Stomach (tissue), 9 donors: ENCODE measurements around the gene RESF1. TPM values are rescaled to one million over a fixed set of nuclear protein-coding genes. Genes with fewer than 3 reads are reported as not detected.

Experiments used
- DNase-seq, 2 donors: peaks; one replicate each; pipeline versions ENCODE4 v3.0.0 to v3.0.0-alpha.2; 2013 to 2019
- H3K27ac ChIP-seq, 5 donors: fragments of 200-600 bp in 4 of 5; sonication (generic) in 4 of 5; one replicate each; pipeline ENCODE4 v1.5.1; 2013 to 2019; ENCODE audit warnings: mild to moderate bottlenecking in 1 of 5, moderate library complexity in 1 of 5
- H3K27me3 ChIP-seq, 3 donors: fragments of 200-600 bp; sonication (generic); one replicate each; pipeline ENCODE4 v1.5.1; 2017 to 2019; ENCODE audit warnings: mixed run types in 1 of 3
- H3K36me3 ChIP-seq, 4 donors: fragments of 200-600 bp; sonication (generic); 1 replicate in 3 of 4; 2 replicates in 1 of 4; pipeline ENCODE4 v1.5.1; 2016 to 2019
- H3K4me1 ChIP-seq, 4 donors: fragments of 200-600 bp; sonication (generic); one replicate each; pipeline ENCODE4 v1.5.1; 2016 to 2019
- H3K4me3 ChIP-seq, 4 donors: fragments of 200-600 bp; sonication (generic) in 3 of 4; one replicate each; pipeline ENCODE4 v1.5.1; 2016 to 2019; ENCODE audit warnings: mild to moderate bottlenecking in 1 of 4
- H3K9me3 ChIP-seq, 4 donors: fragments of 200-600 bp; sonication (generic); one replicate each; pipeline ENCODE4 v1.5.1; 2016 to 2019
- CTCF ChIP-seq, 7 experiments: fragments of 450-650 bp in 4 of 7; fragments of 200-600 bp in 3 of 7; sonication (generic) in 3 of 7; IDR thresholded peaks; one replicate each; pipeline ENCODE4 v1.5.1; 2016 to 2019; ENCODE audit warnings: antibody characterized with exemption in 7 of 7, control low read depth in 2 of 7, mild to moderate bottlenecking in 1 of 7
- EP300 ChIP-seq: sonication (generic); formaldehyde crosslinking; IDR thresholded peaks from one replicate; pipeline ENCODE4 v1.6.1; 2017; ENCODE audit warnings: antibody characterized with exemption
- POLR2A ChIP-seq, 4 donors: fragments of 450-650 bp; IDR thresholded peaks; one replicate each; pipeline ENCODE4 v1.6.1; 2016; ENCODE audit warnings: antibody characterized with exemption in 4 of 4, control low read depth in 2 of 4, mild to moderate bottlenecking in 1 of 4, moderate library complexity in 1 of 4
- POLR2AphosphoS5 ChIP-seq, 3 donors: sonication (generic); formaldehyde crosslinking; IDR thresholded peaks; one replicate each; pipeline ENCODE4 v1.6.1; 2016; ENCODE audit warnings: antibody characterized with exemption in 3 of 3
- WGBS, 5 donors: extraction: QIAGEN DNeasy Blood & Tissue Kit in 3 of 5; methylation state at CpG; one replicate each; pipeline versions ENCODE4 v1.1.5 to v1.1.7; 2013 to 2018; 5-methylcytosine and 5-hydroxymethylcytosine counted together
- intact Hi-C: fragments of 100-400 bp; cut with DNase I; formaldehyde crosslinking; loops from one replicate; pipeline ENCODE4 v1.15.1; 2023; ENCODE audit warnings: low total_unique reads
- polyA plus RNA-seq, 3 donors: library from polyadenylated mRNA; stranded (reverse); fragments of 200-250 nt; gene quantifications; one replicate each; pipeline ENCODE4 v1.2.3, GENCODE V29; 2013
- total RNA-seq, 5 donors: library from RNA; depleted of rRNA; stranded (reverse); fragments of >200 nt; gene quantifications; one replicate each; pipeline versions ENCODE4 v1.1.0 to v1.2.3, GENCODE V29; 2014 to 2016
- donor health status: healthy with polysubstance abuse.
- donor health status: Bipolar disorder and iron deficiency.
- donor health status: healthy.

The RESF1 gene
- total and polyA plus RNA-seq, 8 donors = 15.4 to 255 (median 51.9) TPM

DNA sequence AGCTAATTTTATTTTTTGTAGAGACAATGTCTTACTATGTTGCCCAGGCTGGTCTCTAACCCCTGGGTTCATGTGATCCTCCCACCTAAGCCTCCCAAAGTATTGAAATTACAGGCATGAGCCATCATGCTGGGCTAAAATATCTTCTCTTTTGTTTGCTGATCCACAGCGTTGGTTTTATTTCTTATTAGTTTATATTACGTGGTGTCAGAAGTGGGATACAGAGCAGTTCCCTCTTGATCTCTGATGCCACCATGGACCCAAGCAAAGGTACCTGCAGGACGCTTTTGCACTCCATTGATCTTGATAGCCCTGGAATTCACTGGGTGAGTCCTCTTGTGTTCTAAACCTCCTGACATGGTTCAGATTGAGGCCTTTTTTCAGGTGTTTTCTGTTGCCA is 43.8 kb upstream of the RESF1 start:
- TF ChIP-seq POLR2AphosphoS5 (IDR thresholded peaks at IDR 0.05) (no peak), POLR2A (IDR thresholded peaks at IDR 0.05) (no peak)
- 91 to 96% (median 93%) methylated on average over 3 of the region's 3 CpGs for WGBS, 5 donors
- Histone ChIP-seq H3K9me3 (peaks cover 0 to 15% (median 5%) of the 10 kb centered on the region in 4 donors), H3K4me1 (no peaks in the 10 kb centered on the region), H3K27me3 (no peaks in the 10 kb centered on the region), H3K27ac (no peak overlapping the region), H3K36me3 (no peaks in the 10 kb centered on the region), H3K4me3 (no peak overlapping the region)
- intact Hi-C loops = no loop called here
- DNase-seq = no peak

GRCh38 chr12:31922341-31923062 is 36.7 kb upstream of the RESF1 start:
- DNase-seq = no peak
- peaks cover 17 to 24% (median 21%) of the 10 kb centered on the region in 4 donors for H3K9me3 ChIP-seq
- WGBS, 5 donors = 86 to 100% (median 96%) methylated on average over 1 of the region's 1 CpG
- no peaks in the 10 kb centered on the region for H3K36me3 ChIP-seq
- no peak overlapping the region for H3K4me3 ChIP-seq
- no peak for TF ChIP-seq CTCF (IDR thresholded peaks at IDR 0.05)
- no peak for TF ChIP-seq EP300
- no peak for TF ChIP-seq POLR2AphosphoS5 (IDR thresholded peaks at IDR 0.05)
- TF ChIP-seq POLR2A (IDR thresholded peaks at IDR 0.05) = no peak
- H3K27me3 ChIP-seq = no peaks in the 10 kb centered on the region
- no peak overlapping the region for H3K27ac ChIP-seq
- H3K4me1 ChIP-seq = no peaks in the 10 kb centered on the region
- intact Hi-C loops = no loop called here

- Histone ChIP-seq H3K27ac (no peak overlapping the region), H3K4me3 (no peak overlapping the region), H3K27me3 (no peaks in the 10 kb centered on the region), H3K36me3 (no peaks in the 10 kb centered on the region), H3K4me1 (no peaks in the 10 kb centered on the region), H3K9me3 (peaks cover 17 to 24% (median 21%) of the 10 kb centered on the region in 4 donors)
- DNase-seq = no peak
- WGBS, 5 donors = 82 to 94% (median 85%) methylated on average over 2 of the region's 2 CpGs
- intact Hi-C loops = no loop called here
- TF ChIP-seq POLR2A (IDR thresholded peaks at IDR 0.05) (no peak), CTCF (IDR thresholded peaks at IDR 0.05) (no peak), POLR2AphosphoS5 (IDR thresholded peaks at IDR 0.05) (no peak), EP300 (no peak)
Observed at GRCh38 chr12:31923063-31923412, 36.2 kb upstream of the RESF1 start.

DNA sequence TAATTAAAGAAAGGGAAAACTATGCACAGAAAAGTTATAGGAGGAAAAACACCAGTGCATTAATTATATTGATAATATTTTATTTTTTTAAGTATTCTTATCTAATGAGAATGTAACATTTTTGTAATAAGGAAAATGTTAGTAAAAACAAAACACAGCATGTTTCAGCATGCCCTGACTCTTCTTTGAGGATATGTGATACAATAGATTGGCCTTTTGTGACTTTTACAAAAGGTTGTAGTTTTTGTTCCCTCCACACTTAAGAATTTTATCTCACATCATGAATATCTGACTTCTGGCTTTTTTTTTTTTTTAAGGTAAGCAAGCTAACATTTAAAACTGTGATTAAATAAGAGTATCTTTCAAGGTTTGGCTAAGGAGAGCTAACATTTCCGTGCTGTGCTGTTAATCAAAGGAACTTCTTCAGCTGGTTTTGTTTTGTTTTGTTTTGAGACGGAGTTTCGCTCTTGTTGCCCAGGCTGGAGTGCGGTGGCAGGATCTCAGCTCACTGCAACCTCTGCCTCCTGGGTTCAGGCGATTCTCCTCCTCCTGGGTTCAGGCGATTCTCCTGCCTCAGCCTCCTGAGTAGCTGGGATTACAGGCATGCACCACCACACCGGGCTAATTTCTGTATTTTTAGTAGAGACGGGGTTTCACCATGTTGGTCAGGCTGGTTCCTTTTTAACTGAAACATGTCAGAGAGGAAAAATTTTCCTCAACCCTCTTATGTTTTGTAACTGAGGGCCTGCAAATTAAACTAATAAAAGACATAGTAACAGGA is 30.8 kb upstream of the RESF1 start:
- no peaks in the 10 kb centered on the region for H3K4me1 ChIP-seq
- no peak for DNase-seq
- no peak for TF ChIP-seq EP300
- TF ChIP-seq POLR2A (IDR thresholded peaks at IDR 0.05) = no peak
- TF ChIP-seq CTCF (IDR thresholded peaks at IDR 0.05) = no peak
- TF ChIP-seq POLR2AphosphoS5 (IDR thresholded peaks at IDR 0.05) = no peak
- H3K36me3 ChIP-seq = no peaks in the 10 kb centered on the region
- H3K27me3 ChIP-seq = no peaks in the 10 kb centered on the region
- intact Hi-C loops = no loop called here
- H3K4me3 ChIP-seq = no peak overlapping the region
- peak overlapping the region in 2 of 5 donors; percentile 10 to 35 for H3K27ac ChIP-seq
- peaks cover 0 to 2% (median 1%) of the 10 kb centered on the region in 4 donors for H3K9me3 ChIP-seq
- 57 to 77% (median 77%) methylated on average over 8 of the region's 8 CpGs for WGBS, 5 donors
